HUES6 (cell line): ENCODE measurements around the gene CACNB2.

Experiments used
- H3K27ac ChIP-seq: 2 replicates; pipeline ENCODE4 v1.7.0; 2013; ENCODE audit warnings: low read depth, mild to moderate bottlenecking, low read length, inconsistent platforms
- H3K27me3 ChIP-seq: 2 replicates; pipeline ENCODE4 v1.6.1; 2013; ENCODE audit warnings: low read length; ENCODE audit not compliant: control insufficient read depth, insufficient read depth
- H3K36me3 ChIP-seq: 2 replicates; pipeline ENCODE4 v1.6.1; 2013; ENCODE audit warnings: low read length; ENCODE audit not compliant: control insufficient read depth, insufficient read depth
- H3K4me1 ChIP-seq: 2 replicates; pipeline ENCODE4 v1.6.1; 2013; ENCODE audit warnings: low read length; ENCODE audit not compliant: control insufficient read depth, insufficient read depth
- H3K4me3 ChIP-seq: 2 replicates; pipeline ENCODE4 v1.5.1; 2013; ENCODE audit warnings: low read depth, low read length
- H3K9ac ChIP-seq: one replicate; pipeline ENCODE4 v1.6.1; 2013; ENCODE audit warnings: mild to moderate bottlenecking, low read length
- H3K9me3 ChIP-seq: 2 replicates; pipeline ENCODE4 v1.6.1; 2013; ENCODE audit warnings: low read depth, low read length; ENCODE audit not compliant: control insufficient read depth, insufficient read depth

CACNB2 gene

DNA sequence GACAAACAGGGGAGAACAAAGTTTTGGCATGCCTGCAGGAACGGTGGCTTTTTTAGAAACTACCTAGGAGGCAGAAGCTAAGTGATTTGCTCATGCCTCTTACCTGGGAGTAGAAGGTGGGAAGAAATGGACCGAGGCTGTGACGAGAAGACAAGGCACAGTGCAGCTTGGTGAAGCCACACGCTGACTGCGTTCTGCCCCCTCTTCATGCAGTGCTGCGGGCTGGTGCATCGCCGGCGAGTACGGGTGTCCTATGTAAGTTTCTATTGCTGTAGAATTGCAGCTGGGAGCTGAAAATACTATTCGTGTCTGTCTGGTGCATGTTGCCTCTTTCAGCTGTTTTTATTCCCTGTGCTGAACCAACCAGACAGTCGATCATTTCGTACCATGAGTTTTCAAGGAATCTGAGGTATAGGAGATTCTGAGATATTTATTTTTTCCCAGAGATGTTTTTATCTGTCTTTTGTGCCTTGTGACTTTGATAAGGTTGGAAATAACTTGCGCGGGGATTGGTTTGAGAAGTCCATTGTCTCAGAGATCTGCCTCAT, 120.9 kb downstream of the CACNB2 start:
- H3K4me1 ChIP-seq, result peaks cover 10% of the 10 kb centered on the region
- no peaks in the 10 kb centered on the region for H3K36me3 ChIP-seq
- H3K9ac ChIP-seq, result no peak overlapping the region
- H3K27me3 ChIP-seq, result no peaks in the 10 kb centered on the region
- no peaks in the 10 kb centered on the region for H3K9me3 ChIP-seq
- no peak overlapping the region for H3K27ac ChIP-seq
- H3K4me3 ChIP-seq, result no peak overlapping the region

DNA sequence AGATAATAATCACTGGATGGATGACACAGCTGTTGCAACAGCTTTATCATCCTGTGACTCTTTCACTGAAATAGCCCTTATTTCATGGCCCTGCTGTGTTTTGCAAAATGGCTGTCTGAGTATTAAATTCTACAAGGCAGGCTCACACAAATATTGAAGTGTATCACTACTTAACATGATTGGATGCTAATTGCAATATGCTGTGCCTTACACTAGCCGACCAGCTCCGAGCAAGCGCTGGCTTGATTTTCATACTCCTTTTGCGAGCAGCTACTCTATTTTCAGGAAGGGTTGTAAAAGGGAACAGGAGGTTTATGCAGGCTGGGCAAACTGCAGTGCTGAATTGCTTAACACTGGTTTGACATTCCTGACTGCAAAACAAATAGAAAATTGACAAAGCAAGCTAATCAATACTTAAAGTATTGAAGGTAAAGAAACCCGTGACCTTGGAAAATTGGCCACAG, 121.6 kb downstream of the CACNB2 start:
- Histone ChIP-seq H3K4me3 (no peak overlapping the region), H3K27ac (no peak overlapping the region), H3K4me1 (peaks cover 10% of the 10 kb centered on the region), H3K27me3 (no peaks in the 10 kb centered on the region), H3K36me3 (no peaks in the 10 kb centered on the region), H3K9ac (no peak overlapping the region), H3K9me3 (no peaks in the 10 kb centered on the region)

DNA sequence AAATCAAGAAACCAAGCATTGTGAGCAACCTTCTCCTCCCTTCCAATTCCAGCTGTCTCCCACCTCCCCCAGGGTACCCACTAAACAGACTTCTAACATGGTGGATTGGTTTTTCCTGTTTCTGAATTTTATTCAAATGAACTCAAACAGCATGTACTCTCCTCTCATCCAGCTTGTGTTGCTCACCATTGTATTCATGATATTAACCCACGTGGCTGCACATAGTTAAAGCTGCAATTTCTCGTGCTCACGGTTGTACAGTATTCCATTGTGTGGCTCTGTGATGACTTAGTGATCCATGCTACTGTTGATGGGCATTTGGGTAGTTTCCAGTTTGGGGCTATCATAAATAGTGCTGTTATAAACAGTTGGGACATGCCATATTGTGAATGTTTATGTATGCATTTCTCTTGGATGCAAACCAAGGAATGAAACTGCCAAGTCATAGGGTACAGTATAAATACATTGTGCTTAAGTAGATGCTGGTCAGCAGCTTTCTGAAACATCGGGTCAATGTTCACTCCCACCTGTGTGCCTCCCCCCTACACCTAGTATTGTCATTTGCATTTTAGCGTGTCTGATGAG, 124.3 kb downstream of the CACNB2 start:
- H3K27ac ChIP-seq, result no peak overlapping the region
- H3K4me1 ChIP-seq, result peaks cover 10% of the 10 kb centered on the region
- H3K36me3 ChIP-seq, result no peaks in the 10 kb centered on the region
- H3K27me3 ChIP-seq, result no peaks in the 10 kb centered on the region
- no peak overlapping the region for H3K4me3 ChIP-seq
- no peak overlapping the region for H3K9ac ChIP-seq
- no peaks in the 10 kb centered on the region for H3K9me3 ChIP-seq

DNA sequence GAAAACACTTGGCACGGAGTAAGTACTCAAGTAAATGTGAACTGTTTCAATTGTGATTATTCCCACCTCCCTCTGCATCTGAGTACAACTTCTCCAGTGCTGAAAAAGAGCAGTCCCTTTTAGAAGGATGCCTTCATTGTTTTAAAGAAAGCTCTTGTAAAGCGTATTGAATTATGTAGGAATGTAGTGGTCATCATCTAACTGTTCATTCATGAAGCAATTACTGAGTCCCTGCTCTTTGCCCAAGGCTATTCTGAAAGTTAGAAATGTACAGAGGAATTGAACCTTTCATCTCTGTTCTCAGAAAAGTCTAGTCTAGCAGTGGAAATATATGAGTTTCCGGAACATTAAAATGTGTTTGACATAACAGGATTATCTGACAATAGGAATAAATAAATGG, 127.8 kb downstream of the CACNB2 start:
- Histone ChIP-seq H3K4me3 (no peak overlapping the region), H3K27ac (no peak overlapping the region), H3K9me3 (no peaks in the 10 kb centered on the region), H3K4me1 (peaks cover 3% of the 10 kb centered on the region; the same call in 1 of the 2 replicates), H3K27me3 (no peaks in the 10 kb centered on the region), H3K9ac (no peak overlapping the region), H3K36me3 (no peaks in the 10 kb centered on the region)

DNA sequence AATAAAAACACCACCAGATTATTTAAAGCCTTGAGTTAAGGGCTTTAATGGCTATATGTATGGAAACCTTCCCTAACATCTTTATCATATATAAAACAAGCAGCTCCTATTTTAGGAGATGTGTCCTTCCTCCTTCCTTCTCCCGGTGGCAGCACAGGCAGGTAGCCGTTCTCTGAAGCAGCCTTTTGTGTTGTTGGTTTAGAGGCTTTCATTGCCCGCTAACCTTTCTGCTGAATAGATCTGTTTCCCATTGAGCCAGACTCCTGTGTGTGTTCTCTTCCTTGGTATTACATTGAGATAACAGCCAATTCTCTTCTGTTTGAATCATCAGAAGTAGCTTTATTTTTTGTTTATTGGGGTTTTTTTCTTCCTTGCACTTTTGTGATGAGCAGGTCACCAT, 131.3 kb downstream of the CACNB2 start:
- Histone ChIP-seq H3K27me3 (no peaks in the 10 kb centered on the region), H3K9ac (no peak overlapping the region), H3K27ac (no peak overlapping the region), H3K36me3 (no peaks in the 10 kb centered on the region), H3K4me3 (no peak overlapping the region), H3K9me3 (no peaks in the 10 kb centered on the region), H3K4me1 (peaks cover 3% of the 10 kb centered on the region; the same call in 1 of the 2 replicates)

DNA sequence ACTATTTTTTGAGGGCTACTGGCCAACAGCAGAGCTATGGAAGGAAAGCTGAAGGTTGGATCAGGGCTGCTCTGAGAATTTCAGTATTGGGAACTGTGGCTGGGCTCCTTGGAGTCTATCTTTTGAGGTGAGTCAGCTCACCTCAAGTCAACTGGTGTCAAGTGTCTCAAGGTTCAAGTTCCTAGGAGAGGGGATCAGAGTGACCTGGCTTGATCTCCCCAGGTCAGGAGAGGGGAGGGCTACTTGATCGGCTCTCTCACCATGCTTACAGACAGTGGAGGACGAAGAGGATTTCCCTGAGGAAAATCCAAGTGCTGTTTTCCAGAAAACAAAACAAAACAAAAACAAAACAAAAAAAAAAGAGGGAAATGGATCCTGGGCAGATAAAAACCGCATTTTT, 132.8 kb downstream of the CACNB2 start:
- peaks cover 3% of the 10 kb centered on the region; the same call in 1 of the 2 replicates for H3K4me1 ChIP-seq
- H3K9me3 ChIP-seq, result no peaks in the 10 kb centered on the region
- H3K4me3 ChIP-seq, result no peak overlapping the region
- no peaks in the 10 kb centered on the region for H3K36me3 ChIP-seq
- no peaks in the 10 kb centered on the region for H3K27me3 ChIP-seq
- H3K27ac ChIP-seq, result no peak overlapping the region
- no peak overlapping the region for H3K9ac ChIP-seq

DNA sequence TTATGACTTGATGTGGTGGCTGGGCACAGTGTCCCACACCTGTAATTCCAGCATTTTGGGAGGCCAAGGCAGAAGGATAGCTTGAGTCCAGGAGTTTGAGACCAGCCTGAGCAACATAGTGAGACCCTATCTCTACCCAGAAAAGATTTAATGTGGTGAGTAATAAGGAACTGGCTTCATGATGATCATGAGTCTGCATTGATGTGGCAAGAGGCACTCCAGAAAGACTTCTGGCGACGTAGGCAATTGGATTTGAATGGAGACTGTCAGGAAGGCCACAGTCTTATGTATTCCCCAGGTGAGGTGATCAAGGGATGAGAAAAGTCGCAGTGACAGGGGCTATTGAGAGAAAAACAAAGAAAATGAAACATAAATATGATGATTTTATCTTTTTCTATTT, 138.0 kb downstream of the CACNB2 start:
- H3K36me3 ChIP-seq, result no peaks in the 10 kb centered on the region
- no peaks in the 10 kb centered on the region for H3K27me3 ChIP-seq
- no peaks in the 10 kb centered on the region; the same call in 1 of the 2 replicates for H3K4me1 ChIP-seq
- H3K9ac ChIP-seq, result no peak overlapping the region
- no peak overlapping the region for H3K4me3 ChIP-seq
- no peaks in the 10 kb centered on the region for H3K9me3 ChIP-seq
- no peak overlapping the region for H3K27ac ChIP-seq

DNA sequence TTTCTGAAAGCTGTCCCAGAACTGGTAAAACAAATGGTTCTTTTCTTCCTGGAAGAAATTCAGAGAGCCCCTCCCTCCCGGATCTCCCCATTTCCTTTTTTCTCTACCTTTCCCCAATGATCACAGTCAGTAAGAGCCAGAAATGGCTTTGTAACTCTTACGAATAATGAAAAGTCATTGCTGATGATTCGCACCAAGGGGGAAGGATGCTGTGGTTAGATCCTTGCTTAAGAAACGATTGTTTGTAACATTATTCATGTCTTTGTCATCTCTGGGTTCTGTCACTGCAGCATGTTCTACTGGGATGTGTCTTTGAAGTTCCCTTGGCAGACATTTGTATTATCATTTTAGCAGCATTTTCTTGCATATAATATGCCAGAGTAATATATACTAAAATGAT, 138.9 kb downstream of the CACNB2 start:
- no peak overlapping the region for H3K4me3 ChIP-seq
- no peaks in the 10 kb centered on the region for H3K9me3 ChIP-seq
- no peaks in the 10 kb centered on the region for H3K36me3 ChIP-seq
- no peaks in the 10 kb centered on the region for H3K27me3 ChIP-seq
- no peak overlapping the region for H3K27ac ChIP-seq
- H3K4me1 ChIP-seq, result no peaks in the 10 kb centered on the region
- no peak overlapping the region for H3K9ac ChIP-seq

DNA sequence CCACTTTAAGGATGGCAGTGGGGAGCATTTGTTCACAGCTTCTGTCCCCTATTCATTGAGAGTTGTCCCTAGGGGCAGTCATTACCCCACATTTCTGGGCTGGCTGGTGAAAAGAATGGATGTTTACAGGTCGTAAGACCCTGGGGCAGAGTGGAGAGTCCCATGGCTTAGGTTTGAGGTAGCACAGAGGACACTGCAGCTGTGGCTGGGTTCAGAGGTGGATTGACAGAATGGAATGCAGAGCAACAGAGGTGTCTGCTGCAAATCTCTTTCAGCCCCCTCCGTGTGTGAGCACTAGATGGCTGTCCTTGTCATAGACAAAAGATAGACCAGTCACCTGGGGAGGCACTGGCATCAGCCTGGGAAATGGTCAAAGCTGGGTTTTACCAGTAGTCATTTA, 141.9 kb downstream of the CACNB2 start:
- Histone ChIP-seq H3K4me1 (no peaks in the 10 kb centered on the region), H3K27me3 (no peaks in the 10 kb centered on the region), H3K27ac (no peak overlapping the region), H3K4me3 (no peak overlapping the region), H3K9me3 (no peaks in the 10 kb centered on the region), H3K9ac (no peak overlapping the region), H3K36me3 (no peaks in the 10 kb centered on the region)

DNA sequence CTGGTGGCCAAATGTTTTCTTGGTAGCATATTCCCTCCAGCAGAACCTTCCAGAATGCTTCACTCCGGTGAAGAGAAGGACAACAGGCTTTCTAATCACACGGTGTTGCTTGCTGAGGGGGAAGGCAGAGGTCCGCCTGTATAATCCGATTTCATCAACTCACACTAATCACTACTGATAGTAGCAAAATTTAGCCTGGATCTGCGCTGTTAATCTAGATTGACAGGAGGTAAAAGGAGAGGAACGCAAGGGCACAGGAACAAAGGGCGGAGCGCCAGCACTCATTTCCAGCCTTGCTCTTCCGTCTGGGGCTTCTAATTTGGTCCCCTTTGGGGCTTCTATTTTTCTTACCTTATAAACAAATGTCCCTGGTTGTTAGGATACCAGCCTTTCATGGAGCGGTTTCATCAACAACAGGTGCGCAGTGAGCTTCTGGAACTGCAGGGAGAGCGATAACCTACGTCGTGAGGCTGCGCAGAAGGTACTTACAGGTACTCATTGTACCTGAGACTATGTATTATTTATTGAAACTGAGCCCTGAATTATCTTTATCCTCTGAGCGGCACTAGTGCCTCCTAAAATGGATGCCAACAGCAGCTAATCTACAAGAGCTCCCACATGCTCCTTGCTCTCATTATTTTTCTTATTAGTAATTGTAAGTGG, 150.6 kb downstream of the CACNB2 start:
- H3K4me3 ChIP-seq, result no peak overlapping the region
- H3K9ac ChIP-seq, result no peak overlapping the region
- no peaks in the 10 kb centered on the region for H3K36me3 ChIP-seq
- no peaks in the 10 kb centered on the region for H3K27me3 ChIP-seq
- H3K9me3 ChIP-seq, result no peaks in the 10 kb centered on the region
- no peaks in the 10 kb centered on the region for H3K4me1 ChIP-seq
- H3K27ac ChIP-seq, result no peak overlapping the region
